ENCODE data around the gene AKR1C1.

DNA sequence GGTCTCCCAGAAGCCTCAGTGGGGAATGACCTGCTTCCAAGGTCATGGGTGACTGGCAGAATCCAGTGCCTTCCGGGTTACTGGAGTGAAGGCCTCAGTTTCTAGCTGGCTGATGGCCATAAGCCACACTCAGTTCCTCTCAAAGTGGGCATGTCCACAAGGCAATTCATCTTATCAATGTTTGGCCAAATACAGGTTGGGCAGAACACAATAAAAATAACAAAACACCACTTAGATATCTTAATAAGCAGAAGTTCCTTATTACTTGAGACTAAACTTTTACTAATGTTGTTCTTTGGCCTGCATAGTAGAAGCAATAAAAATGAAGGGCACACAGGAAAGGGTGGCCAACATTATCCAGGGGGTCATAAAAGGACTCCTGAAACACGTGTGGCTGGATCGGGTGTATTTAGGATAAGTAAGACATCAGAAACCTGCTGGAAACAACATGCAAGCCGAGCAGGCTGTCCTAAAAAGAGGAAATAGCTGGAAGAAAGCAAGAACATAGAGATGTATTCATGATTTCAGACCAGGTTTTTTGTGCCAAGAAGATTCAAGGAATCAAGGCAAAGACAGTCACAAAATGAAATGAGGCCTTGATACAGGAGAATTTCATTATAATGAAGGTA, 60.1 kb downstream of the AKR1C1 start:
- no peak for TF ChIP-seq POLR2AphosphoS5 (IDR thresholded peaks at IDR 0.05; ENCODE audit: low read depth, low read length)
- no peak for TF ChIP-seq REST (IDR thresholded peaks at IDR 0.05; ENCODE audit: insufficient read depth in 1 of 2, low read depth in 2 of 2, low read length in 2 of 2)
- TF ChIP-seq TAF1 (IDR thresholded peaks at IDR 0.05; ENCODE audit: borderline replicate concordance, insufficient read depth, low read length): no peak

Data from PFSK-1 (cell line).